ENCODE results near the gene MRTFA. TPM values are rescaled to one million over a fixed set of nuclear protein-coding genes. Genes with fewer than 3 reads are reported as not detected.

The MRTFA gene
- total RNA-seq, 6 experiments from 2014 or later = 9.3 to 20.6 (median 16.3) TPM

DNA sequence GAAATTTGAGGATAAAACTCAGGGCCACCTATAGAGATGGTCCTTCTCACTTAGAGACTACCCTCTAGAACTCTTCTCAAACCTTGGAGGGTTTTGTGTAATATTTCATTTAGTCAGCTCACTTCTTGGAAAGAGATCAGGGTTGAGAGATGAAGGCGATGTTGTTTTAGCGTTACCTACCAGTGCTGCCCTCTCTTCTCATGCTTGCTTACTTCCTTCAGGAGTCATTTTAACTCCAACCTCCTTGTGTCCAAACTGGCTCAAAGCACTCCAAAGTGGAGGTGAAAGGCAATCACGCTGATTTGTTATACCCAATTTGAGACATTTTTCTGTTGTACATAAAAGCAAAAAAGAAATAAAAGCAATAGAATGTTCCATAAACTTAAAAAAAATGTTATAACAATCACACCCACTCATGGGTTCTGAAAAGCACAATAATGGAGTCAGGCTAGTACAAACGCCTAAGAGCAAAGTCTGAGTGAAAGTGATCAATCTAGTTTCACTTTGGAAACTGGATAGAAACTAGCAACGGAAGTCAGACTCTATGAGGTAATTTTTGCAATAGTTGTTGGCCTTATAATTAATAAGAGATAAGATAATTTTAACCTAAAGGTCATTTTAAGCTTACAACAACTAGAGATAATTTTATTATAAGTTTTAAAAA, 117.1 kb downstream of the MRTFA start:
- ATAC-seq = peak; percentile 87 to 93 (median 89)
- TF ChIP-seq POLR2A (IDR thresholded peaks at IDR 0.05) (no peak), CTCF (IDR thresholded peaks at IDR 0.05) (no peak)
- Histone ChIP-seq H3K27me3 (no peaks in the 10 kb centered on the region), H3K27ac (peak overlapping the region; percentile 58 to 78 (median 78)), H3K4me1 (peaks cover 0 to 12% (median 2%) of the 10 kb centered on the region in 4 donors), H3K36me3 (no peaks in the 10 kb centered on the region), H3K9me3 (no peaks in the 10 kb centered on the region), H3K4me3 (peak overlapping the region in 1 of 3 donors; percentile 11)
- DNase-seq = no peak
- intact Hi-C loops (cut with DNase I) = no loop called here
- WGBS (ENCODE audit: insufficient coverage, low coverage, low lambda C conversion rate, missing lambda C conversion rate) = 34% methylated on average over 5 of the region's 5 CpGs

DNA sequence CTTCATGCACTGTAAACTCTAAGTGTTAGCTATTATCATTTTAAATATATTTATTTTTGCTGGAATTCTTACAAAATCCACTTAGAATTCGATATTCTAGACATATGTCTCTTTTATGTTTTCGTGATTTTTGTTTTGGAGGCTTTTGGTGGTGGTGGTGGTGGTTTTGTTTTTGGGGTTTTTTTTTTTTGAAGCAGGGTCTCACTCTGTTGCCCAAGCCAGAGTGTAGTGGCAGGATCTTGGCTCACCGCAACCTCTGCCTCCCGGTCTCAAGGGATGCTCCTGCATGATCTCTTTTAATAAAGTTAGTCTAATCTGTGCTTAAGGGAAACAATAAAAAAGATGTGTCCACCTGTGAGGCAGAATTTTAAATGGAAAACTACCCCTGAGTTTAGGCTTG, 117.7 kb downstream of the MRTFA start:
- Histone ChIP-seq H3K27me3 (no peaks in the 10 kb centered on the region), H3K36me3 (no peaks in the 10 kb centered on the region), H3K4me3 (no peak overlapping the region), H3K9me3 (no peaks in the 10 kb centered on the region), H3K27ac (peak overlapping the region; percentile 58 to 78 (median 78)), H3K4me1 (peaks cover 0 to 7% (median 0%) of the 10 kb centered on the region in 4 donors)
- intact Hi-C loops (cut with DNase I) = no loop called here
- ATAC-seq (no peak), DNase-seq (no peak)
- no peak for TF ChIP-seq CTCF (IDR thresholded peaks at IDR 0.05)
- no peak for TF ChIP-seq POLR2A (IDR thresholded peaks at IDR 0.05)
- 84% methylated on average over 4 of the region's 4 CpGs for WGBS (ENCODE audit: insufficient coverage, low coverage, low lambda C conversion rate, missing lambda C conversion rate)

DNA sequence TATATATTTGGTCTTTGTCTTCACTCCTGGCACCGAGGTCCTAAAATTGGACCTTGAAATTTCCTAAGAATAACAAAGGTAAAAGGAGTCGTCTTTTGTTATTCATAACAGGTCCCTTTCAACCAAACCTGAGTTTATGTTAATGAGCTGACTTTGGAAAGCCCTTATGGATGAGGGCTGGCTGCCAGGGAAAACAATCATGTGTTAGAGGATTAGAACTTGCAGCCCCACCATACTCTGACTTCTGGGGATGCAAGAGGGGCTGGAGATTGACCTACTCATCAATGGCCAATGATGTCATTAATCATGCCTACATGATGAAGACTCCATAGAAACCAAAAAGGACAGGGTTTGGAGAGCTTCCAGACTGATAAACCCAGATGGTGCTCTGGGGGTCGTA, 118.9 kb downstream of the MRTFA start:
- no peaks in the 10 kb centered on the region for H3K27me3 ChIP-seq
- 83% methylated on average over 2 of the region's 3 CpGs for WGBS (ENCODE audit: insufficient coverage, low coverage, low lambda C conversion rate, missing lambda C conversion rate)
- H3K4me3 ChIP-seq = no peak overlapping the region
- H3K4me1 ChIP-seq = peaks cover 0 to 6% (median 0%) of the 10 kb centered on the region in 4 donors
- intact Hi-C loops (cut with DNase I) = no loop called here
- no peaks in the 10 kb centered on the region for H3K36me3 ChIP-seq
- no peak overlapping the region for H3K27ac ChIP-seq
- H3K9me3 ChIP-seq = no peaks in the 10 kb centered on the region
- no peak for ATAC-seq
- no peak for DNase-seq
- no peak for TF ChIP-seq POLR2A (IDR thresholded peaks at IDR 0.05)
- TF ChIP-seq CTCF (IDR thresholded peaks at IDR 0.05) = no peak

GRCh38 chr22:40516416-40516815, 120.1 kb downstream of the MRTFA start:
- DNase-seq = no peak
- TF ChIP-seq POLR2A (IDR thresholded peaks at IDR 0.05) (no peak), CTCF (IDR thresholded peaks at IDR 0.05) (no peak)
- intact Hi-C loops (cut with DNase I) = no loop called here
- ATAC-seq = no peak
- Histone ChIP-seq H3K36me3 (no peaks in the 10 kb centered on the region), H3K4me1 (peaks cover 0 to 6% (median 0%) of the 10 kb centered on the region in 4 donors), H3K27ac (no peak overlapping the region), H3K4me3 (no peak overlapping the region), H3K9me3 (no peaks in the 10 kb centered on the region), H3K27me3 (no peaks in the 10 kb centered on the region)
- WGBS (ENCODE audit: insufficient coverage, low coverage, low lambda C conversion rate, missing lambda C conversion rate) = 90% methylated on average over 3 of the region's 3 CpGs

All from right lobe of liver (tissue), 6 donors.